ENCODE results near the gene TPSAB1. TPM values are rescaled to one million over a fixed set of nuclear protein-coding genes. Genes with fewer than 3 reads are reported as not detected.

The TPSAB1 gene
- total and polyA plus RNA-seq, 10 of the 15 experiments (the other 5 are each of a cell fraction or from before 2014, with no cell fraction given): 0.06 TPM; not detected in 9

- TF ChIP-seq, protein P1, sequence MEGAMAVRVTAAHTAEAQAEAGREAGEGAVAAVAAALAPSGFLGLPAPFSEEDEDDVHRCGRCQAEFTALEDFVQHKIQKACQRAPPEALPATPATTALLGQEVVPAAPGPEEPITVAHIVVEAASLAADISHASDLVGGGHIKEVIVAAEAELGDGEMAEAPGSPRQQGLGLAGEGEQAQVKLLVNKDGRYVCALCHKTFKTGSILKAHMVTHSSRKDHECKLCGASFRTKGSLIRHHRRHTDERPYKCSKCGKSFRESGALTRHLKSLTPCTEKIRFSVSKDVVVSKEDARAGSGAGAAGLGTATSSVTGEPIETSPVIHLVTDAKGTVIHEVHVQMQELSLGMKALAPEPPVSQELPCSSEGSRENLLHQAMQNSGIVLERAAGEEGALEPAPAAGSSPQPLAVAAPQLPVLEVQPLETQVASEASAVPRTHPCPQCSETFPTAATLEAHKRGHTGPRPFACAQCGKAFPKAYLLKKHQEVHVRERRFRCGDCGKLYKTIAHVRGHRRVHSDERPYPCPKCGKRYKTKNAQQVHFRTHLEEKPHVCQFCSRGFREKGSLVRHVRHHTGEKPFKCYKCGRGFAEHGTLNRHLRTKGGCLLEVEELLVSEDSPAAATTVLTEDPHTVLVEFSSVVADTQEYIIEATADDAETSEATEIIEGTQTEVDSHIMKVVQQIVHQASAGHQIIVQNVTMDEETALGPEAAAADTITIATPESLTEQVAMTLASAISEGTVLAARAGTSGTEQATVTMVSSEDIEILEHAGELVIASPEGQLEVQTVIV (IDR thresholded peaks at IDR 0.05; ENCODE audit: borderline replicate concordance, partially characterized antibody): no peak
- TF ChIP-seq ZNF24 (IDR thresholded peaks at IDR 0.05): no peak
These were observed 41.0 kb upstream of the TPSAB1 start (continued) for GRCh38 chr16:1199347-1200013.

DNA sequence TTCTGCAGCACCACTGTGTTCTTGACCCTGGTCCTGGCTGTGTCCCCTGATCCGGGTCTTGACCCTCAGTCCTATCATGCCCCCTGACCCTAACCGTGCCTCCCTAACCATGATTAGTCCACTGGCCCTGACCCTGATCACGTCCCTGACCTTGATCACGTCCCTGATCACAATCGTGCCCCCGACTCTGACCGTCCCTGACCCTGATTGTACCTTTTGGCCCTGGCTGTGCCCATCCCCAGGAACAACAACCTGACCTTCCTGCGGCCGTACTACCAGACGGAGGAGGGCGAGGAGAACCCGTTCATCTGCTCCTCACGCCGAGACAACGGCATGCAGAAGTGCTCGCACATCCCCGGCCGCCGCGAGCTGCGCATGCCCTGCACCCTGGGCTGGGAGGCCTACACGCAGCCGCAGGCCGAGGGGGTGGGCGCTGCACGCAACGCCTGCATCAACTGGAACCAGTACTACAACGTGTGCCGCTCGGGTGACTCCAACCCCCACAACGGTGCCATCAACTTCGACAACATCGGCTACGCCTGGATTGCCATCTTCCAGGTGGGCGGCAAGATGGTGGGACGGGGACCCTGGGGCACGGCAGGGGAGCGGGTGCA is 40.4 kb upstream of the TPSAB1 start:
- Histone ChIP-seq H2AFZ (ENCODE audit: control insufficient read depth, low read depth, low read length) (no peak overlapping the region), H3K4me1 (ENCODE audit: control insufficient read depth, insufficient read depth, low read length) (no peaks in the 10 kb centered on the region), H3K9ac (ENCODE audit: control insufficient read depth, insufficient read depth, low read length) (no peak overlapping the region), H4K20me1 (ENCODE audit: control insufficient read depth, insufficient read depth) (no peaks in the 10 kb centered on the region), H3K4me3 (no peak overlapping the region), H3K9me3 (replicated peaks; ENCODE audit: control insufficient read depth, insufficient read depth, low read length) (no peaks in the 10 kb centered on the region; the same call in 2 of the 3 replicates), H3K79me2 (ENCODE audit: control insufficient read depth, insufficient read depth, low read length) (no peaks in the 10 kb centered on the region), H3K27ac (ENCODE audit: control insufficient read depth, insufficient read depth) (no peak overlapping the region), H3K4me2 (ENCODE audit: control insufficient read depth, insufficient read depth) (no peak overlapping the region), H3K36me3 (ENCODE audit: control insufficient read depth in 2 of 2, insufficient read depth in 2 of 2, low read length in 1 of 2) (no peaks in the 10 kb centered on the region), H3K27me3 (replicated peaks in 1 of 2; ENCODE audit: control insufficient read depth in 2 of 2, insufficient read depth in 2 of 2, low read length in 1 of 2) (no peaks in the 10 kb centered on the region)
- ChIA-PET CTCF (no interaction called here), SMC1A (ENCODE audit: uncharacterized antibody, unreplicated experiment) (no interaction called here), POLR2A (no interaction called here), RAD21 (ENCODE audit: unreplicated experiment) (no interaction called here)
- in situ Hi-C loops (cut with MboI): no loop called here
- WGBS (ENCODE audit: insufficient coverage, insufficient replicate concordance, low lambda C conversion rate, missing lambda C conversion rate): 77% methylated on average over 38 of the region's 38 CpGs
- no TSS peak for BruUV-seq (replicated peaks)
- intact Hi-C loops (cut with micrococcal nuclease; ENCODE audit: unreplicated experiment): no loop called here
- no peak for ATAC-seq
- FAIRE-seq: no peak
- DNase-seq (ENCODE audit: low read depth, low spot score): no peak
- no peak for TF ChIP-seq SRF (IDR thresholded peaks at IDR 0.05; ENCODE audit: low read depth in 2 of 2, low read length in 2 of 2)
- no peak for TF ChIP-seq IKZF1 (conservative IDR thresholded peaks at IDR 0.05)
- TF ChIP-seq CEBPB (IDR thresholded peaks at IDR 0.05; ENCODE audit: borderline replicate concordance in 1 of 2, low read depth in 2 of 2, low read length in 2 of 2): no peak
- TF ChIP-seq SMAD1 (IDR thresholded peaks at IDR 0.05; ENCODE audit: low read depth, partially characterized antibody): no peak
- no peak for TF ChIP-seq ATF7 (IDR thresholded peaks at IDR 0.05; ENCODE audit: low read depth)
- TF ChIP-seq KLF5 (IDR thresholded peaks at IDR 0.05; ENCODE audit: partially characterized antibody): no peak
- no peak for TF ChIP-seq ZNF274 (IDR thresholded peaks at IDR 0.05; ENCODE audit: insufficient read depth, insufficient read length)
- no peak for TF ChIP-seq ZSCAN29 (IDR thresholded peaks at IDR 0.05)
- TF ChIP-seq CHD1 (IDR thresholded peaks at IDR 0.05; ENCODE audit: low read depth, low read length): no peak
- TF ChIP-seq, protein P2, sequence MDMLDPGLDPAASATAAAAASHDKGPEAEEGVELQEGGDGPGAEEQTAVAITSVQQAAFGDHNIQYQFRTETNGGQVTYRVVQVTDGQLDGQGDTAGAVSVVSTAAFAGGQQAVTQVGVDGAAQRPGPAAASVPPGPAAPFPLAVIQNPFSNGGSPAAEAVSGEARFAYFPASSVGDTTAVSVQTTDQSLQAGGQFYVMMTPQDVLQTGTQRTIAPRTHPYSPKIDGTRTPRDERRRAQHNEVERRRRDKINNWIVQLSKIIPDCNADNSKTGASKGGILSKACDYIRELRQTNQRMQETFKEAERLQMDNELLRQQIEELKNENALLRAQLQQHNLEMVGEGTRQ (IDR thresholded peaks at IDR 0.05; ENCODE audit: borderline replicate concordance, low read depth, low read length): no peak
- TF ChIP-seq BACH1 (IDR thresholded peaks at IDR 0.05; ENCODE audit: borderline replicate concordance): no peak
- TF ChIP-seq, protein P3, sequence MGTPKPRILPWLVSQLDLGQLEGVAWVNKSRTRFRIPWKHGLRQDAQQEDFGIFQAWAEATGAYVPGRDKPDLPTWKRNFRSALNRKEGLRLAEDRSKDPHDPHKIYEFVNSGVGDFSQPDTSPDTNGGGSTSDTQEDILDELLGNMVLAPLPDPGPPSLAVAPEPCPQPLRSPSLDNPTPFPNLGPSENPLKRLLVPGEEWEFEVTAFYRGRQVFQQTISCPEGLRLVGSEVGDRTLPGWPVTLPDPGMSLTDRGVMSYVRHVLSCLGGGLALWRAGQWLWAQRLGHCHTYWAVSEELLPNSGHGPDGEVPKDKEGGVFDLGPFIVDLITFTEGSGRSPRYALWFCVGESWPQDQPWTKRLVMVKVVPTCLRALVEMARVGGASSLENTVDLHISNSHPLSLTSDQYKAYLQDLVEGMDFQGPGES (IDR thresholded peaks at IDR 0.05): no peak
- TF ChIP-seq ZBTB4 (CRISPR knock-in tag; IDR thresholded peaks at IDR 0.05): no peak

Data from GM12878 (cell line).